Nephron (organoid): ENCODE measurements around the gene EVA1A.

Source experiments
- H3K27ac Mint-ChIP-seq, 3 experiments: 2 replicates each; pipeline ENCODE4 v1.8.0; 2020; ENCODE audit warnings: mixed read lengths in 3 of 3, mild to moderate bottlenecking in 2 of 3, moderate library complexity in 1 of 3
- H3K27me3 Mint-ChIP-seq: 2 replicates; pipeline ENCODE4 v1.8.0; 2021; ENCODE audit warnings: low read depth, mild to moderate bottlenecking, moderate library complexity, mixed read lengths
- H3K36me3 Mint-ChIP-seq: 2 replicates; pipeline ENCODE4 v1.8.0; 2020; ENCODE audit warnings: low read depth, mixed read lengths
- H3K4me1 Mint-ChIP-seq: 2 replicates; pipeline ENCODE4 v1.8.0; 2020; ENCODE audit warnings: mixed read lengths
- H3K4me3 Mint-ChIP-seq, 3 experiments: 2 replicates each; pipeline ENCODE4 v1.8.0; 2020; ENCODE audit warnings: mild to moderate bottlenecking in 3 of 3, mixed read lengths in 3 of 3, moderate library complexity in 2 of 3
- H3K9me3 Mint-ChIP-seq: 2 replicates; pipeline ENCODE4 v1.8.0; 2020; ENCODE audit warnings: mixed read lengths
- CTCF ChIP-seq, 3 experiments: fragments of 200-600 bp; sonication (generic); IDR thresholded peaks; one replicate each; pipeline ENCODE4 v1.5.0; 2021; ENCODE audit warnings: antibody characterized with exemption in 3 of 3; ENCODE audit not compliant: unreplicated experiment in 3 of 3

EVA1A gene

GRCh38 chr2:75462206-75462605, 98.5 kb downstream of the EVA1A start:
- no peaks in the 10 kb centered on the region for H3K36me3 Mint-ChIP-seq
- H3K4me1 Mint-ChIP-seq, result peaks cover 14% of the 10 kb centered on the region
- no peaks in the 10 kb centered on the region for H3K27me3 Mint-ChIP-seq
- peak overlapping the region in 1 of 3 experiments; percentile 9 for H3K27ac Mint-ChIP-seq
- no peak overlapping the region for H3K4me3 Mint-ChIP-seq
- no peak for TF ChIP-seq CTCF (IDR thresholded peaks at IDR 0.05; ENCODE audit: unreplicated experiment in 3 of 3)
- no peaks in the 10 kb centered on the region for H3K9me3 Mint-ChIP-seq

GRCh38 chr2:75460630-75461029, 100.1 kb downstream of the EVA1A start:
- no peaks in the 10 kb centered on the region for H3K36me3 Mint-ChIP-seq
- no peaks in the 10 kb centered on the region for H3K9me3 Mint-ChIP-seq
- no peak for TF ChIP-seq CTCF (IDR thresholded peaks at IDR 0.05; ENCODE audit: unreplicated experiment in 3 of 3)
- no peaks in the 10 kb centered on the region for H3K27me3 Mint-ChIP-seq
- H3K27ac Mint-ChIP-seq, result no peak overlapping the region
- peaks cover 14% of the 10 kb centered on the region for H3K4me1 Mint-ChIP-seq
- H3K4me3 Mint-ChIP-seq, result no peak overlapping the region

GRCh38 chr2:75459565-75460310, 101.0 kb downstream of the EVA1A start:
- Mint-ChIP-seq H3K4me1 (peaks cover 14% of the 10 kb centered on the region), H3K27ac (peak overlapping the region in 2 of 3 experiments; percentile 13 to 17), H3K36me3 (no peaks in the 10 kb centered on the region), H3K9me3 (no peaks in the 10 kb centered on the region), H3K4me3 (no peak overlapping the region), H3K27me3 (no peaks in the 10 kb centered on the region)
- no peak for TF ChIP-seq CTCF (IDR thresholded peaks at IDR 0.05; ENCODE audit: unreplicated experiment in 3 of 3)

- H3K27me3 Mint-ChIP-seq, result no peaks in the 10 kb centered on the region
- peaks cover 14% of the 10 kb centered on the region for H3K4me1 Mint-ChIP-seq
- TF ChIP-seq CTCF (IDR thresholded peaks at IDR 0.05; ENCODE audit: unreplicated experiment in 3 of 3), result no peak
Observed at GRCh38 chr2:75458201-75458600, 102.5 kb downstream of the EVA1A start.

GRCh38 chr2:75456825-75457224, 103.9 kb downstream of the EVA1A start:
- Mint-ChIP-seq H3K4me3 (no peak overlapping the region), H3K27ac (no peak overlapping the region), H3K9me3 (peaks cover 3% of the 10 kb centered on the region), H3K36me3 (no peaks in the 10 kb centered on the region), H3K27me3 (no peaks in the 10 kb centered on the region), H3K4me1 (peaks cover 5% of the 10 kb centered on the region)
- no peak for TF ChIP-seq CTCF (IDR thresholded peaks at IDR 0.05; ENCODE audit: unreplicated experiment in 3 of 3)

More at GRCh38 chr2:75458201-75458600, 102.5 kb downstream of the EVA1A start:
- H3K4me3 Mint-ChIP-seq, result no peak overlapping the region
- H3K27ac Mint-ChIP-seq, result no peak overlapping the region
- no peaks in the 10 kb centered on the region for H3K9me3 Mint-ChIP-seq
- no peaks in the 10 kb centered on the region for H3K36me3 Mint-ChIP-seq

GRCh38 chr2:75456111-75456510, 104.6 kb downstream of the EVA1A start:
- Mint-ChIP-seq H3K4me1 (no peaks in the 10 kb centered on the region), H3K27ac (no peak overlapping the region), H3K9me3 (peaks cover 5% of the 10 kb centered on the region), H3K27me3 (no peaks in the 10 kb centered on the region), H3K4me3 (no peak overlapping the region), H3K36me3 (no peaks in the 10 kb centered on the region)
- no peak for TF ChIP-seq CTCF (IDR thresholded peaks at IDR 0.05; ENCODE audit: unreplicated experiment in 3 of 3)
